Heart right ventricle (tissue), 16 donors: ENCODE data around the gene WDR91. TPM values are rescaled to one million over a fixed set of nuclear protein-coding genes. Genes with fewer than 3 reads are reported as not detected.
A peak's percentile ranks its signal among the peaks of the same experiment; 100 is the strongest.

Source experiments
- ATAC-seq, 8 donors: fragments of 200-7000 bp; cut with Tn5 transposase; one replicate each; pipeline ENCODE4 v1.9.1; 2020; ENCODE audit warnings: mild to moderate bottlenecking in 8 of 8, moderate library complexity in 8 of 8, moderate number of reproducible peaks in 1 of 8
- DNase-seq, 2 donors: peaks; one replicate each; pipeline ENCODE4 v3.0.0-alpha.2; 2020
- H3K27ac ChIP-seq, 10 donors: fragments of 200-600 bp; sonication (generic) in 2 of 10; one replicate each; pipeline versions ENCODE4 v1.5.0 to v1.8.0; 2020 to 2022; ENCODE audit warnings: mild to moderate bottlenecking in 3 of 10
- H3K27me3 ChIP-seq, 7 donors: fragments of 200-600 bp; one replicate each; pipeline ENCODE4 v1.8.0; 2021 to 2022; ENCODE audit warnings: mild to moderate bottlenecking in 2 of 7
- H3K36me3 ChIP-seq, 9 donors: fragments of 200-600 bp; sonication (generic) in 1 of 9; one replicate each; pipeline versions ENCODE4 v1.5.0 to v1.8.0; 2020 to 2022; ENCODE audit warnings: mild to moderate bottlenecking in 2 of 9
- H3K4me1 ChIP-seq, 9 donors: fragments of 200-600 bp; sonication (generic) in 1 of 9; one replicate each; pipeline versions ENCODE4 v1.5.0 to v1.8.0; 2020 to 2022; ENCODE audit warnings: mild to moderate bottlenecking in 4 of 9
- H3K4me3 ChIP-seq, 10 donors: fragments of 200-600 bp; sonication (generic) in 2 of 10; one replicate each; pipeline versions ENCODE4 v1.5.0 to v1.8.0; 2020 to 2022; ENCODE audit warnings: mild to moderate bottlenecking in 7 of 10, moderate library complexity in 2 of 10
- H3K9me3 ChIP-seq, 11 donors: fragments of 200-600 bp in 10 of 11; sonication (generic) in 2 of 11; one replicate each; pipeline versions ENCODE4 v1.5.0 to v1.8.0; 2013 to 2022; ENCODE audit warnings: mild to moderate bottlenecking in 2 of 11, control low read depth in 1 of 11, moderate library complexity in 1 of 11
- WGBS, 2 donors: extraction: QIAGEN DNeasy Blood & Tissue Kit; methylation state at CpG; one replicate each; pipeline ENCODE4 v1.1.7; 2013; ENCODE audit warnings: inconsistent platforms in 1 of 2; 5-methylcytosine and 5-hydroxymethylcytosine counted together
- intact Hi-C, 10 donors: fragments of 100-400 bp; cut with DNase I; formaldehyde crosslinking; loops; one replicate each; pipeline versions ENCODE4 v1.11.1 to v1.14.2; 2022
- polyA plus RNA-seq, 2 donors: library from polyadenylated mRNA; stranded (reverse); fragments of 200-250 nt; gene quantifications; one replicate each; pipeline ENCODE4 v1.2.3, GENCODE V29; 2013
- total RNA-seq, 10 donors: library from RNA; stranded (reverse); fragmentation: NEBNext Ultra II Directional in 3 of 10; extraction: Animal tissue kit (Norgen Biotek cat#: 25700) in 3 of 10; gene quantifications; one replicate each; pipeline versions ENCODE4 v1.2.1 to v1.2.4, GENCODE V29; 2021 to 2023
- TF ChIP-seq, protein P1 (sequence below), 9 donors: fragments of 200-600 bp; sonication (generic) in 2 of 9; IDR thresholded peaks; one replicate each; pipeline versions ENCODE4 v1.5.0 to v1.8.0; 2021 to 2022; ENCODE audit warnings: antibody characterized with exemption in 9 of 9, mild to moderate bottlenecking in 5 of 9, moderate library complexity in 1 of 9
- donor health status: Arrhythmogenic right ventricular cardiomyopathy.
- donor health status: ischemic (EF 13 %, LVEDD 7.1; RV severe dilation, severe dysfunction).
- donor health status: healthy with polysubstance abuse.
- donor health status: DM: no; HTN: yes; CAD: no.
- donor health status: DM: no; HTN: no; CAD: no.
- donor health status: ischemic (EF 25% LVEDD 6.9; RV normal size, moderate dysfunction).
- donor health status: ischemic (EF 25% LVEDD 5.7; RV mildly dilated, moderate dysfunction).
- donor health status: healthy.
- donor health status: DM: yes; HTN: yes; CAD: no.
- donor health status: Ischemic cardiomyopathy.
- donor health status: ischemic (EF 35%, LVEDD 5.7; RV mildly dilated, moderate dysfunction).
- donor health status: nonischemic (EF 11% LVEDD 7.7; RV severe dilation, severe dysfunction).
- donor health status: DM: yes; HTN: yes; CAD: no.
- donor health status: PGD.
- donor health status: ischemic (EF 29% LVEDD 5.4; RV normal size, mild dysfunction).
- donor health status: nonischemic (EF 23%, LVEDD 6.1; RV moderate dilation, normal function).

WDR91 gene
- total and polyA plus RNA-seq, 12 donors = 3.0 to 10.4 (median 5.9) TPM

DNA sequence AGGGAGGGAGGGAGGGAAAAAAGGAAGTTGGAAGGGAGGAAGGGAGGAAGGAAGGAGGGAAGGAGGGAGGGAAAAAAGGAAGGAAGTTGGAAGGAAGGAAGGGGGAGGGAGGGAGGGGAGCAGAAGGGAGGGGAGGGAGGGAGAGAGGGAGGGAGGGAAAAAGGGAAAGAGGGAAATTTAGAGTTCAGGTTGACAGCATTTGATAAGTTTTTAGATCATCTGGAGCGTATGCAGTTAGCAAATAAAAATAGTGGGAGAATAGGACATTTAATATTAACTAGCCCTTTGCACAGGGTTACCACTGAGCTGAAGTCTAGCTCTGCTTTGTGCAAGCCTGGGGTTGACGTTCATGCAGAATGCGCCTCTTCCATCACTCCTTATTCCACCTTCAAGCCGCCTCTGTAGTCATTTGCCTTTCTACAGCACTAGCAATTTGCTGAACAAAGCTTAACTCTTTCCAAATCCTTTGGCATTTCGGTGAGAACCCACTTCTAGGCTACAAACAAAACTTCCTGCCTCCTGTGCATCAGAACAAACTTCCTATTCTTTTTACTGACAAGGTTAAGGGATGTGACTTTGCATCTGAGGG lies 30.9 kb upstream of the WDR91 start:
- DNase-seq = no peak
- 68 to 75% methylated on average over 5 of the region's 5 CpGs for WGBS, 2 donors
- Histone ChIP-seq H3K36me3 (no peaks in the 10 kb centered on the region), H3K4me1 (no peaks in the 10 kb centered on the region), H3K4me3 (no peak overlapping the region), H3K27me3 (peaks cover 0 to 5% (median 0%) of the 10 kb centered on the region in 7 donors), H3K27ac (no peak overlapping the region), H3K9me3 (no peaks in the 10 kb centered on the region)
- intact Hi-C loops = no loop called here
- TF ChIP-seq, protein P1, sequence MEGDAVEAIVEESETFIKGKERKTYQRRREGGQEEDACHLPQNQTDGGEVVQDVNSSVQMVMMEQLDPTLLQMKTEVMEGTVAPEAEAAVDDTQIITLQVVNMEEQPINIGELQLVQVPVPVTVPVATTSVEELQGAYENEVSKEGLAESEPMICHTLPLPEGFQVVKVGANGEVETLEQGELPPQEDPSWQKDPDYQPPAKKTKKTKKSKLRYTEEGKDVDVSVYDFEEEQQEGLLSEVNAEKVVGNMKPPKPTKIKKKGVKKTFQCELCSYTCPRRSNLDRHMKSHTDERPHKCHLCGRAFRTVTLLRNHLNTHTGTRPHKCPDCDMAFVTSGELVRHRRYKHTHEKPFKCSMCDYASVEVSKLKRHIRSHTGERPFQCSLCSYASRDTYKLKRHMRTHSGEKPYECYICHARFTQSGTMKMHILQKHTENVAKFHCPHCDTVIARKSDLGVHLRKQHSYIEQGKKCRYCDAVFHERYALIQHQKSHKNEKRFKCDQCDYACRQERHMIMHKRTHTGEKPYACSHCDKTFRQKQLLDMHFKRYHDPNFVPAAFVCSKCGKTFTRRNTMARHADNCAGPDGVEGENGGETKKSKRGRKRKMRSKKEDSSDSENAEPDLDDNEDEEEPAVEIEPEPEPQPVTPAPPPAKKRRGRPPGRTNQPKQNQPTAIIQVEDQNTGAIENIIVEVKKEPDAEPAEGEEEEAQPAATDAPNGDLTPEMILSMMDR (IDR thresholded peaks at IDR 0.05) = no peak
- ATAC-seq = no peak

DNA sequence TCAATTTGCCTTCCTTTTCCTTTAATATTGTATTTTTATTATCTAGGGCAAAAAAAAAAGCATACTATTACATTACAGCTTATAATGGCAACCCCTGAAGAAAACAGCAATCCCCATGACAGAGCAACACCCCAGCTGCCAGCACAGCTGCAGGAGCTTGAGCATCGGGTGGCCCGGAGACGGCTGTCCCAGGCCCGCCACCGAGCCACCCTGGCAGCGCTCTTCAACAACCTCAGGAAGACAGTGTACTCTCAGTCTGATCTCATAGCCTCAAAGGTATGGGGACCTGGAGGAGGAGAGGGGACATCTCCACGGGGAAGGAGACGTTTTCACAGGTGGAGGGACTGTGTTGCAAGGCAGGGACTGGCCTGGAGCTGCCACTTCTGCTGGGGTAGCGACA lies 29.1 kb upstream of the WDR91 start:
- Histone ChIP-seq H3K4me1 (no peaks in the 10 kb centered on the region), H3K36me3 (no peaks in the 10 kb centered on the region), H3K27me3 (peaks cover 0 to 5% (median 0%) of the 10 kb centered on the region in 7 donors), H3K9me3 (no peaks in the 10 kb centered on the region), H3K4me3 (no peak overlapping the region), H3K27ac (no peak overlapping the region)
- WGBS, 2 donors = 83 to 89% methylated on average over 9 of the region's 9 CpGs
- intact Hi-C loops = no loop called here
- no peak for ATAC-seq
- TF ChIP-seq, protein P1 (IDR thresholded peaks at IDR 0.05) = no peak
- DNase-seq = no peak

GRCh38 chr7:135239263-135239662 lies 27.9 kb upstream of the WDR91 start:
- Histone ChIP-seq H3K4me3 (no peak overlapping the region), H3K27ac (no peak overlapping the region), H3K4me1 (no peaks in the 10 kb centered on the region), H3K9me3 (no peaks in the 10 kb centered on the region), H3K36me3 (no peaks in the 10 kb centered on the region), H3K27me3 (peaks cover 0 to 4% (median 0%) of the 10 kb centered on the region in 7 donors)
- intact Hi-C loops = no loop called here
- WGBS, 2 donors = 91 to 95% methylated on average over 7 of the region's 7 CpGs
- TF ChIP-seq, protein P1 (IDR thresholded peaks at IDR 0.05) = no peak
- ATAC-seq (no peak), DNase-seq (no peak)

GRCh38 chr7:135238112-135238744 lies 26.9 kb upstream of the WDR91 start:
- WGBS, 2 donors = 83 to 89% methylated on average over 11 of the region's 11 CpGs
- intact Hi-C loops = no loop called here
- Histone ChIP-seq H3K4me1 (no peaks in the 10 kb centered on the region), H3K27me3 (no peaks in the 10 kb centered on the region), H3K36me3 (no peaks in the 10 kb centered on the region), H3K27ac (no peak overlapping the region), H3K9me3 (no peaks in the 10 kb centered on the region), H3K4me3 (no peak overlapping the region)
- ATAC-seq (no peak), DNase-seq (no peak)
- TF ChIP-seq, protein P1 (IDR thresholded peaks at IDR 0.05) = peak in 5 of 9 donors; percentile 9 to 36 (median 16)
